HEK293 (cell line): ENCODE data around the gene SH3BGR.

Source experiments
- GLI4 ChIP-seq: fragments of 450-650 bp; formaldehyde crosslinking; IDR thresholded peaks from 2 replicates; pipeline ENCODE4 v1.5.1; 2016; ENCODE audit warnings: missing biosample characterization, missing genetic modification characterization
- KLF1 ChIP-seq: fragments of 450-650 bp; formaldehyde crosslinking; IDR thresholded peaks from 2 replicates; pipeline ENCODE4 v1.5.1; 2016; ENCODE audit warnings: missing biosample characterization, missing genetic modification characterization
- ZBTB20 ChIP-seq: fragments of 450-650 bp; formaldehyde crosslinking; IDR thresholded peaks from 2 replicates; pipeline ENCODE4 v1.5.1; 2016; ENCODE audit warnings: missing biosample characterization, missing genetic modification characterization
- ZNF391 ChIP-seq: fragments of 450-650 bp; formaldehyde crosslinking; IDR thresholded peaks from 2 replicates; pipeline ENCODE4 v1.5.1; 2016; ENCODE audit warnings: low read depth, missing biosample characterization, missing genetic modification characterization, borderline replicate concordance
- ZNF777 ChIP-seq: fragments of 450-650 bp; formaldehyde crosslinking; IDR thresholded peaks from 2 replicates; pipeline ENCODE4 v1.5.1; 2017; ENCODE audit warnings: missing biosample characterization, missing genetic modification characterization, borderline replicate concordance
- TF ChIP-seq, protein P1 (sequence below): fragments of 450-650 bp; formaldehyde crosslinking; IDR thresholded peaks from 2 replicates; pipeline ENCODE4 v1.5.1; 2016; ENCODE audit warnings: missing biosample characterization, missing genetic modification characterization

DNA sequence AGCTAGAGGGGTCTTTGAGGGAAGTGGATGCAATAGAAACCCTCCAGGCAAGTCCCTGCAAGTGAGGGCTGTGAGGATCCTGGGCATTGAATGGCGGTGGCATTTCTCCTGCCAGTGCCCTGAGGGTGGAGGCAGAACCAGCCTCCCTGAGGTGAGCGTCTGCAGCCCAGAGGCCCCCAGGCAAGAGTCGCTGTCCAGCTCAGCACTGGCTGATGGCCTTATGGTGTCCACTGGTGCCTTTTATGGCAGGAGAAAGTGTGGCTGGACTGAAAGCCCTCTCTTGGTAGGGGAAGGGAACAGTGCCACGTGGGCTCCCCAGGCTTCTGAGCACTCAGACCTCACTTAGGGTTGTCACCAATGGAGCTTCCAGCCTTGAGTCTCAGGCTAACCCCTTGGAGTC lies 77.3 kb downstream of the SH3BGR start:
- TF ChIP-seq GLI4 (tag by site-specific recombination) = no peak
- TF ChIP-seq, protein P1, sequence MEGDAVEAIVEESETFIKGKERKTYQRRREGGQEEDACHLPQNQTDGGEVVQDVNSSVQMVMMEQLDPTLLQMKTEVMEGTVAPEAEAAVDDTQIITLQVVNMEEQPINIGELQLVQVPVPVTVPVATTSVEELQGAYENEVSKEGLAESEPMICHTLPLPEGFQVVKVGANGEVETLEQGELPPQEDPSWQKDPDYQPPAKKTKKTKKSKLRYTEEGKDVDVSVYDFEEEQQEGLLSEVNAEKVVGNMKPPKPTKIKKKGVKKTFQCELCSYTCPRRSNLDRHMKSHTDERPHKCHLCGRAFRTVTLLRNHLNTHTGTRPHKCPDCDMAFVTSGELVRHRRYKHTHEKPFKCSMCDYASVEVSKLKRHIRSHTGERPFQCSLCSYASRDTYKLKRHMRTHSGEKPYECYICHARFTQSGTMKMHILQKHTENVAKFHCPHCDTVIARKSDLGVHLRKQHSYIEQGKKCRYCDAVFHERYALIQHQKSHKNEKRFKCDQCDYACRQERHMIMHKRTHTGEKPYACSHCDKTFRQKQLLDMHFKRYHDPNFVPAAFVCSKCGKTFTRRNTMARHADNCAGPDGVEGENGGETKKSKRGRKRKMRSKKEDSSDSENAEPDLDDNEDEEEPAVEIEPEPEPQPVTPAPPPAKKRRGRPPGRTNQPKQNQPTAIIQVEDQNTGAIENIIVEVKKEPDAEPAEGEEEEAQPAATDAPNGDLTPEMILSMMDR = no peak
- TF ChIP-seq ZNF391 (tag by site-specific recombination) = no peak
- no peak for TF ChIP-seq KLF1
- TF ChIP-seq ZNF777 (tag by site-specific recombination) = no peak
- no peak for TF ChIP-seq ZBTB20
